H9 (cell line): ENCODE measurements around the gene ZNF695. TPM values are rescaled to one million over a fixed set of nuclear protein-coding genes. Genes with fewer than 3 reads are reported as not detected.

Experiments used
- DNase-seq: peaks from one replicate; pipeline ENCODE4 v3.0.0-alpha.2; 2017
- H2AFZ ChIP-seq: one replicate; pipeline ENCODE4 v1.6.1; 2013; ENCODE audit warnings: mild to moderate bottlenecking, low read length, control low read depth, moderate library complexity
- H2AK5ac ChIP-seq: 2 replicates; pipeline ENCODE4 v1.6.1; 2013; ENCODE audit warnings: low read length, control low read depth, mixed read lengths; ENCODE audit not compliant: insufficient read length
- H2BK120ac ChIP-seq: one replicate; pipeline ENCODE4 v1.6.1; 2013; ENCODE audit warnings: low read depth, mild to moderate bottlenecking, low read length, control low read depth, inconsistent platforms; ENCODE audit not compliant: poor library complexity, severe bottlenecking
- H2BK12ac ChIP-seq: 2 replicates; pipeline ENCODE4 v1.6.1; 2013; ENCODE audit warnings: low read length, control low read depth, mixed read lengths, low read depth; ENCODE audit not compliant: insufficient read length
- H2BK15ac ChIP-seq: 2 replicates; pipeline ENCODE4 v1.6.1; 2013; ENCODE audit warnings: low read depth, low read length, control low read depth
- H2BK20ac ChIP-seq: one replicate; pipeline ENCODE4 v1.6.1; 2013; ENCODE audit warnings: low read depth, mild to moderate bottlenecking, low read length, control low read depth, inconsistent platforms; ENCODE audit not compliant: poor library complexity, severe bottlenecking
- H2BK5ac ChIP-seq: 2 replicates; pipeline ENCODE4 v1.6.1; 2013; ENCODE audit warnings: low read length, control low read depth, mixed read lengths; ENCODE audit not compliant: insufficient read length
- H3K14ac ChIP-seq: 2 replicates; pipeline ENCODE4 v1.6.1; 2013; ENCODE audit warnings: low read length, control low read depth; ENCODE audit not compliant: insufficient read depth
- H3K18ac ChIP-seq: 2 replicates; pipeline ENCODE4 v1.6.1; 2013; ENCODE audit warnings: low read depth, mild to moderate bottlenecking, mixed read lengths, low read length, control low read depth; ENCODE audit not compliant: insufficient read length
- H3K23ac ChIP-seq: 2 replicates; pipeline ENCODE4 v1.6.1; 2013; ENCODE audit warnings: low read length, control low read depth, mixed read lengths, low read depth; ENCODE audit not compliant: insufficient read length
- H3K23me2 ChIP-seq: 2 replicates; pipeline ENCODE4 v1.6.1; 2013; ENCODE audit warnings: low read depth, mild to moderate bottlenecking, mixed read lengths, low read length, control low read depth; ENCODE audit not compliant: insufficient read length, poor library complexity, severe bottlenecking
- H3K27ac ChIP-seq: 2 replicates; pipeline ENCODE4 v1.5.1; 2013; ENCODE audit warnings: low read length, control low read depth, mixed read lengths, low read depth; ENCODE audit not compliant: insufficient read length
- H3K27me3 ChIP-seq: 2 replicates; pipeline ENCODE4 v1.6.1; 2013; ENCODE audit warnings: low read length, control low read depth, inconsistent platforms; ENCODE audit not compliant: insufficient read depth
- H3K4ac ChIP-seq: 2 replicates; pipeline ENCODE4 v1.6.1; 2013; ENCODE audit warnings: low read depth, mild to moderate bottlenecking, control low read depth, inconsistent platforms, low read length, moderate library complexity
- H3K4me1 ChIP-seq: 2 replicates; pipeline ENCODE4 v1.6.1; 2013; ENCODE audit warnings: low read length, control low read depth, inconsistent platforms; ENCODE audit not compliant: insufficient read depth
- H3K4me2 ChIP-seq: 2 replicates; pipeline ENCODE4 v1.6.1; 2013; ENCODE audit warnings: low read length, control low read depth, mixed read lengths; ENCODE audit not compliant: insufficient read length, insufficient read depth
- H3K56ac ChIP-seq: 2 replicates; pipeline ENCODE4 v1.6.1; 2013; ENCODE audit warnings: low read depth, mild to moderate bottlenecking, mixed read lengths, low read length, control low read depth; ENCODE audit not compliant: insufficient read length
- H3K79me1 ChIP-seq: 2 replicates; pipeline ENCODE4 v1.6.1; 2013; ENCODE audit warnings: low read depth, mild to moderate bottlenecking, moderate library complexity, low read length, control low read depth, inconsistent platforms; ENCODE audit not compliant: insufficient read depth, poor library complexity, severe bottlenecking
- H3K79me2 ChIP-seq: 2 replicates; pipeline ENCODE4 v1.6.1; 2013; ENCODE audit warnings: low read length, control low read depth, inconsistent platforms; ENCODE audit not compliant: insufficient read depth
- H3K9ac ChIP-seq: 2 replicates; pipeline ENCODE4 v1.6.1; 2013; ENCODE audit warnings: low read length, control low read depth, mixed read lengths; ENCODE audit not compliant: insufficient read length; ENCODE audit errors: extremely low read depth
- H3K9me3 ChIP-seq: one replicate; pipeline ENCODE4 v1.6.1; 2013; ENCODE audit warnings: low read depth, low read length, inconsistent platforms; ENCODE audit not compliant: control insufficient read depth
- H3T11ph ChIP-seq: one replicate; pipeline ENCODE4 v1.6.1; 2013; ENCODE audit warnings: mild to moderate bottlenecking, low read length, control low read depth, inconsistent platforms
- H4K20me1 ChIP-seq: one replicate; pipeline ENCODE4 v1.6.1; 2013; ENCODE audit not compliant: control insufficient read depth, insufficient read length, insufficient read depth
- H4K5ac ChIP-seq: 2 replicates; pipeline ENCODE4 v1.6.1; 2013; ENCODE audit warnings: low read depth, mild to moderate bottlenecking, mixed read lengths, low read length, control low read depth; ENCODE audit not compliant: insufficient read length
- H4K8ac ChIP-seq: replicated peaks from 2 replicates; pipeline ENCODE4 v1.6.1; 2013; ENCODE audit warnings: low read length, control low read depth, mixed read lengths, low read depth; ENCODE audit not compliant: insufficient read length
- H4K91ac ChIP-seq: 2 replicates; pipeline ENCODE4 v1.6.1; 2013; ENCODE audit warnings: low read depth, mild to moderate bottlenecking, moderate library complexity, mixed read lengths, low read length, control low read depth; ENCODE audit not compliant: insufficient read length
- H3K27ac Mint-ChIP-seq, 3 experiments: 2 replicates in 2 of 3; 3 replicates in 1 of 3; pipeline ENCODE4 v1.8.0; 2020 to 2021; ENCODE audit warnings: mixed read lengths in 3 of 3, mild to moderate bottlenecking in 1 of 3, moderate library complexity in 1 of 3
- H3K27me3 Mint-ChIP-seq: 2 replicates; pipeline ENCODE4 v1.8.0; 2021; ENCODE audit warnings: low read depth, mild to moderate bottlenecking, moderate library complexity, mixed read lengths
- H3K36me3 Mint-ChIP-seq, 3 experiments: 2 replicates in 2 of 3; 3 replicates in 1 of 3; pipeline ENCODE4 v1.8.0; 2020 to 2021; ENCODE audit warnings: low read depth in 3 of 3, mixed read lengths in 3 of 3; ENCODE audit not compliant: insufficient read depth in 1 of 3
- H3K4me1 Mint-ChIP-seq, 2 experiments: 2 replicates each; pipeline ENCODE4 v1.8.0; 2020; ENCODE audit warnings: mixed read lengths in 2 of 2
- H3K4me3 Mint-ChIP-seq, 2 experiments: 2 replicates in 1 of 2; 3 replicates in 1 of 2; pipeline ENCODE4 v1.8.0; 2020 to 2021; ENCODE audit warnings: mild to moderate bottlenecking in 2 of 2, mixed read lengths in 2 of 2, moderate library complexity in 1 of 2
- H3K9me3 Mint-ChIP-seq, 2 experiments: 2 replicates in 1 of 2; 3 replicates in 1 of 2; pipeline ENCODE4 v1.8.0; 2020; ENCODE audit warnings: mild to moderate bottlenecking in 2 of 2, mixed read lengths in 2 of 2, moderate library complexity in 1 of 2
- CTCF ChIP-seq: fragments of 200-600 bp; sonication (generic); conservative IDR thresholded peaks from 3 replicates; pipeline ENCODE4 v1.8.0; 2021; ENCODE audit warnings: antibody characterized with exemption, mild to moderate bottlenecking
- WGBS: extraction: QIAGEN DNeasy Blood & Tissue Kit; methylation state at CpG from one replicate; pipeline ENCODE4 v1.1.7; 2013; ENCODE audit warnings: missing lambda C conversion rate, low lambda C conversion rate, mixed read lengths; ENCODE audit not compliant: insufficient read length; ENCODE audit errors: extremely low coverage; 5-methylcytosine and 5-hydroxymethylcytosine counted together
- total RNA-seq: library from RNA; stranded (reverse); gene quantifications from 2 replicates; pipeline ENCODE4 v1.2.1, GENCODE V29; 2021

The ZNF695 gene
- total RNA-seq, 1 experiment from 2014 or later: 22.3 TPM

DNA sequence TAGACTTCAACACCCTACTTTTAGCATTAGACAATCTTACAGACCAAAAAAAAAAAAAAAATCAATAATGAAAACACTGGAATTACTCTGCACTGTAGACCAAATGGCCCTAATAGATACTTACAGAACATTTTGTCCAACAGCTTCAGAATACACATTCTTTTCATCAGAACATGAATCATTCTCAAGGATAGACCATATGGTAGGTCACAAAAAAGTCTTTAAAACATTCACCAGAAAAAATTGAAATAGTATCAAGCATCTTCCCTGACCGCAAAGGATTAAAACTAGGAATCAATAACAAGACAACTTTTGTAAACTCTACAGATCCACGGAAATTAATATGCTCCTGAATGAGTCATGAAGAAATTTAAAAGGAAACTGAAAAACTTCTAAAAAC lies 48.2 kb upstream of the ZNF695 start:
- Histone ChIP-seq H3K18ac (no peak overlapping the region), H3K56ac (no peak overlapping the region), H3K14ac (no peak overlapping the region), H2BK20ac (no peak overlapping the region), H4K8ac (no peak overlapping the region), H2BK15ac (no peak overlapping the region), H2BK5ac (no peak overlapping the region), H2AK5ac (no peak overlapping the region), H3K4ac (no peak overlapping the region), H3K4me2 (no peak overlapping the region), H3K9ac (no peak overlapping the region), H4K20me1 (no peaks in the 10 kb centered on the region), H3K79me1 (peaks cover 13% of the 10 kb centered on the region), H3K23ac (no peak overlapping the region), H2AFZ (no peak overlapping the region), H3K4me1 (no peaks in the 10 kb centered on the region), H3K9me3 (peaks cover 32% of the 10 kb centered on the region), H3K27me3 (no peaks in the 10 kb centered on the region), H4K5ac (no peak overlapping the region), H2BK12ac (no peak overlapping the region), H3K27ac (no peak overlapping the region), H4K91ac (no peak overlapping the region), H3K79me2 (peaks cover 23% of the 10 kb centered on the region; the same call in 1 of the 2 replicates), H2BK120ac (no peak overlapping the region), H3T11ph (no peak overlapping the region), H3K23me2 (peaks cover 2% of the 10 kb centered on the region)
- no peak for DNase-seq
- H3K4me3 Mint-ChIP-seq: no peak overlapping the region
- no peaks in the 10 kb centered on the region; the same call in 1 of the 2 replicates for H3K27me3 Mint-ChIP-seq
- peaks cover 72 to 90% (median 82%) of the 10 kb centered on the region in 3 experiments for H3K36me3 Mint-ChIP-seq
- H3K9me3 Mint-ChIP-seq: peaks cover 85 to 92% of the 10 kb centered on the region in 2 experiments
- WGBS: no CpG with 5 or more reads among the region's 2 CpGs
- no peak for TF ChIP-seq CTCF
- no peak overlapping the region for H3K27ac Mint-ChIP-seq
- H3K4me1 Mint-ChIP-seq: no peaks in the 10 kb centered on the region
